Activated CD4-positive, alpha-beta T cell treated with anti-CD3 and anti-CD28 coated beads, Interleukin-2, amount 50 U/mL, for 16 hours (primary cell): ENCODE data around the gene CDPF1.

Experiments
- DNase-seq: peaks from one replicate; pipeline ENCODE4 v3.0.0-alpha.2; 2020

The CDPF1 gene

DNA sequence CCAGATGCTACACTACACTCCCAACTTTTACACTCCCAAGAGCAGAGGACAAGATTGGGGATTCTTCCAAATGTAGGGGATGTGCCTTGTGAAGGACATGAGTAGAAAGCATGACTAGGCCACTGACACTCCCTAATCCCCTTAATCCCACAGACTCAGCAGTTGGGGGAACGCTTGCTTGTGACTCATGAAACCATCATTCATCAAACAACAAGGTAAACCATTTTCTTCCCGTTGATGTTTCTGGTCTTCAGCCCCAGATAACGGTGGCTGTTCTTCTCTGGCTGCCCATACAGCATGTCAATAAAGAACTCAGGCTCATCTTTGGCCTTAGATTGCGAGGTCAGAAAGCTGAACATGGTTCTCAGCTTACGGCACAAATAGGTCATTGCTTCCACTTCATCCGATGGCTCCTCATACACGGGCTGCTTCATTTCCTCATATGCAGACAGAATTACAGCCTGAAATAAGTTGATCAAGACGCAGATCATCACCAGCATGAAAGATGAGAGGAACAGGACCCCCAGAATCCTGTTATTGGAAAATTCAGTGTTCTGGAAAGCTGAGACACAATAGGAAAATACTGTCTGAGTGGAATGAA, 6.4 kb upstream of the CDPF1 start:
- no peak for DNase-seq

DNA sequence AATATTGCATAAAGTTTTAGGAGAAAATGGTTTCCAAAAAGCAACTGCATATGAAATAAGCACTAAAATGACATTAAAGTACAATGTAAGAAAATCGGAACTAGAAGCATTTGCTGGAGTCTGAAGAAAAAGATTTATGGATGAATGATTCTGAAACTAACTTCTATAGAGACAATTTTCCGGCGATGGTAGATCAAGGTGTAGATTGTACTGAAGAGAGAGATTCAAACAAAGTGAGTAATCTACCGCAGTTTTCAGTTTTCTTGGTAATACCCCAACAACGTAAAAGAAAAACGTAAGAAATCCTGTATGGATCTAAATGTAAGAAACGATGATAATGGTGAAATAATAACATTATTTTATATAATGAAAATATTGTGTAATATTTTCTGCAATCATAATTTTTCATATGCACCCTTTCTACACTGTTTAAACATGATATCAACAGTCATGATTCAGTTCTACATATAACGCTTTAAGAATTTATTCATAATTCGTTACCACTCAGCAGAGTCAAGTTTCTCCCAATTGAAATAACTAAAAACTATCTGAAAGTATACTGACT, 1.8 kb upstream of the CDPF1 start:
- peak; percentile 78 for DNase-seq

DNA sequence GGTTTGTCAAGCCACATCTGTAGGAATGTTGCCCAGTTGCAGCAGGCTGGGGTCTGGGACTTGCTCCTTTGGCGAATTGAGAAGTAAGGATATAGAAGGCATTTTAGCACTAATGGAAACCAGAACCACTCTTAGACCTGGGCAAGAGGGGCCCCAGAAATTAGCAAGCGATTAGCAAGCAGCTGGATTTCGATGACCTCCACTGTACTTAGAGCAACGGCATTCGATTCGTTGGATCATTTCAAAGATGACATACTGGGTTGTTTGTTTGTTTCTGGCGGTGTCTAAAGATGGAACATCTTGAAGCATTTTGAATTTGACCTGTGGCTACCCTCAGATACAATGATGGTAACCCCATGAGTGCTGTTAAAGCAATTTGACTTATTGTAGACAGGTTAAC, 1.2 kb upstream of the CDPF1 start:
- no peak for DNase-seq

DNA sequence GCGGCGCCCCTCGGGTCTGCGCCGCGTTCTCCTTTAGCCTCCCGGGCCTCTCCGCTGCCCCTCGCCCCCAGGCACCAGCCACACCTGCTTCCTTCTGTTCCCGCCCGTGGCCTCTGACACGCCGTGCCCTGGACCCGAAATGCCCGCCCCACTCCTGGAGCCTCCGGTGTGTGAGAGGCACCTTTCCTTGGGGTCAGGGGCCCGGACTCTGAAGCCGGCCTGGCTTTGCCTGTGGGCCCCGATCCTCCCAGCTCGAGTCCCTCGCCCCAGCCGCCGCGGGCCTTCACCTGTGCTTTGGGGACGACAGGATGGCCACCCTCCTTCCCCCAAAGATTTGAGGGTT, 661 bp upstream of the CDPF1 start:
- DNase-seq = no peak

DNA sequence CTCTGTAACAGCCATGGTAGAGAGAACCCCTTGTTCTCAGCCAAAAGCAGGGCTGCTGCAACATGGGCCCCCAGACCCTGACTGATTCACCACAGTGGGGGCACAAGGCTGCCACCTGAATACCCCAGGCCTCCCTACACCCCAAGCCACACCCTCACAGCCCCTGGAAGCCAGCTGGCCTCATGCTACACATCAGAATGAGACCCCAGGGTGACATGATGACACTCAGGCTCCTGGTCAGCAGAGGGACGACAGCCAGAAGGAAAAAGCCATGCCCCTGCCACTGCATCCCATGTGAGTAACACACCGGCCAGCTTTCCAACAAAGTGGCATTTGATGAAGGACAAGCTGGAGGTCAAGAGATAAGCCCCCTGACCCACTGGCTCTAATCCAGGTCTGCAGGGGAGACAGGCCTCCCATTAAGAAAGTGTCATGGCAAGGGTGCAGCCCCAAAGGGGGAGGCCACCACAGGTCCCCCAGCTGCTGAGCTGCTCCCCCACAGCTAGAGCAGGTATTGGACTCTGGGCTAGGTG, 2.6 kb downstream of the CDPF1 start:
- no peak for DNase-seq

DNA sequence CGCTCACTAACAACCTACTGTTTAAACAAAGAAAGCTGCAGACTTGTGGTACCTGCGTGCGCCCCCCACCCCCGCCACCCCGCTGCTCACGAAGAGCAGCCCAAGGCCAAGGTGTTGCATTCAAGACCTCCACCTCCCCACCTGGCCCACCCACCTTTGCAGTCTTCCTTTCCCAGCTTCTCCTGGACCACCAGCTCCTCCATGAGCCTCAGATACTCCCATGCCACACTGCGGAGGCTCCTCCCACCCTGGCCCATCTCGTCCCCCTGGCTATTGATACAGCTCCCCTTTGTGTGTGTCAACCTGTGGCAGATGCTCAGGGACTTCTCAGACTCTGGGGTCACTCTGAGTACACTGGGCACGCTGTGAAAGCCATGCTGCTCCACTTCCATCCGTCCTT, 3.9 kb downstream of the CDPF1 start:
- DNase-seq = no peak

DNA sequence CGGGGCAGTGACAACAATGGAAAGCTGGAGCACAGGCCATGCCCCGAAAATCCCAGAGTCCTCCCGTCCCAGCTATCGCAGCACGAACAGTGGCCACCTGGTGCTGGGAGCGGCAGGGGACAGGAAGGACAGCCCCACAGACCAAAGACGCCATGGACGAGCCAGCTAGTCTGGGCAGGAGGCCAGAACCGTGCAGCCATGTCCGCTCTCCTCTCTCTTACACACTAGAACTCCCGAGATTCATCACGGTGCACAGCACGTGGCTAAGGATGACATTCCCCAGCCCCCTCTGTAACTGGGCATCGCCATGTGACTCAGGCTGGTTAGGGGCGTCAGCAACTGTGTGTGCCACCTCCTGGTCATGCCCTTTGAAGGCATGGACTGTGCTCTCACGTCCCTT, 4.6 kb downstream of the CDPF1 start:
- no peak for DNase-seq

DNA sequence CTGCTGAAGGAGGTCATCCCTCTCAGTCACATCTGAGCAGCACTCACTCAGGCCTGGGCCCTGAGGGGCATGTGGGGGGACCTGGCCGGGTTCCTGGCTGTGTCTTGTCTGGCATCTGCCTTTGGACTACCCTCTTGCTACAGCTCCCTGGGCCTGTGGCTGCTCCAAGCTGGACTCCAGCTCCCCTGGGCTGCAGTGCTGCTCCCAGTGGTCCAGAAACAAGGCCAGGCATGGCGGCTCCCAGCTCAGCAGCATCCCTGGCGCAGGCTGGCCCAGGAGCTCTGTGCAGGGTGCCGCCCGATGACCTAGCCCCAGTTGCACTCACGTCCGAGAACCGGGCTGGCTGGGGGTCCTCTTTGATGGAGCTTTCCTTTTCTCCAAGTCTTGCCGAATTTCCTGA, 5.3 kb downstream of the CDPF1 start:
- DNase-seq = no peak

DNA sequence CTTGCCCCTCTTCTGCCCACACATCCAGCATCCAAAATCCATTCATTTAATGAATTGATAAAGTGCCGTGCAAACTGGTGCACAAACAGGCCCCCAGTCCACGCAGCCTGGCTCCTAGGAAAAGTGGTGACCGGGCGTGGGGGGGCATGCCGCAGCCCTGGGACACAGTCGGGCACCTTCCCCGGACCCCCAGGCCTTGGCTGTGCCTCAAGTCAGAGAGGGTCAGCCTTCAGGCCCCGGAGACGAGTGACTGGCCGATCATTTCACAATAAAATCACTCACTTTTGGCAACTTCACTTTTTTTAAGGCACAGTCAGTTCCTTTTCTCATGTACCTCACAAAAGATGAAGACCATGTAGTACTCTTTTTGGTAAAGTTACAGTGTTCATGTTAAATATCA, 8.0 kb downstream of the CDPF1 start:
- no peak for DNase-seq

DNA sequence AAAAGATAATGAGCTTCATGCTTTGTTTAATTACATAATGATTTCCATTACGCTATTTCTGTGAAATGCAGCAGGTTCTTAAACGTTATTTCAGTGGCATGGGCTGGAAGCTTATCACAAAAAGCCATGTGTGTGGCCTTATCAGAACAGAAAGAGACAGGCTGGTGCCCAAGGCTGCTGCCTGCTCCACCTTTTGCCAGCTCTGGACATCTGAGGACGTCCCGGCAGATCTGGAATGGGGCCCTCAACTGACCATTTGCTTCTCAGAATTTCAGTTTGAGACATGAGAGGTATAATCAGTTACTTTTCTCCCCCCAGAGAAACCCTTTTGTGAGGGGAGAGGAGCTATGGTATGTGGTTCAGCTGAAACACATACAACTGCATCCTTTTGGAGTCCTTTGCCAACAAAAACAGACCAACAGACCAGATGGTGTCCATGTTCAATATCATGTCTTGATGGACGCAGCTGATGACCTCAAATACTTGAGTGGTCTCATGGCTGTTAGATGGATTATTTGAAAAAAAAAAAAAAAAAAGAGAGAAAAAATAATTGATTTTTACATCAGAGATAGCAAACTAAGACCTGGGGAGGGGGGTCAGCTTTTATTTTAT, 8.6 kb downstream of the CDPF1 start:
- no peak for DNase-seq

DNA sequence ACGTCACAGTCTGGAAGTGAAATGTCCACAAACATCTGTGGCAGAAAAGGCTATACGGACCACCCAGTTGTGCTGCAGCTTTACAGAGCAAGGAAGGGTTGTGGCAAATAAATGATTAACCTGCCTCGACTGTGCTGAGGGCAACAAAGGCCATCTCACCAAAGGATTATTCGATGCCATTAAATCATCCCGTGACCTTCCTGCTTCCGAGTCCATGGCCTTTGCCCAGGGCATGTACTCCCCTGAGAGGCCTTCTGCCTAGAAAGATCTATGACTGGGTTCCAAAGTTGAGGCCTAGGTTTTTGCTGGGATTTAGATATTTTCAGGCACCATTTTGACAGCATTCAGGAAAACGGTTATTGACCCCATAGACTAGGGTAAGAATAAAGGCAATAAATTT, 9.2 kb downstream of the CDPF1 start:
- DNase-seq = no peak

DNA sequence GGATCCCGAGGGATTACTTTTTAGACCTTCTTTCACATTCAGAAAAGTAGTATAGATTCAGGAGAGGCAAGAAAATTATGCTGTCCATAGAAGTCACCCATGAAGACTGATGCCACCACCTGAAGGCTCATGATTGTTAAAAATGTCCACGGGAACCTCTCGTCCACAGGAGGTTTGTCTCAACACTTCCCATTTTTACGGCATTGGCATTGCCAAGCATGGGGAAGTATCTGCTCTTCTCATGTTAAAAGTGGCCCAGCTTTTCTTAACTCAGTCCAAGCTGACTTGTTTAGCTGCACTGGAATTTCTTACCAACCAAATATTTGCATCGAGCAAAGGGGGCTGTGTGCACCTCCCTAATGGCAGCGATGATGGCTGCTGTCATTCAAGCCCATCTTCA, 9.6 kb downstream of the CDPF1 start:
- DNase-seq = no peak

DNA sequence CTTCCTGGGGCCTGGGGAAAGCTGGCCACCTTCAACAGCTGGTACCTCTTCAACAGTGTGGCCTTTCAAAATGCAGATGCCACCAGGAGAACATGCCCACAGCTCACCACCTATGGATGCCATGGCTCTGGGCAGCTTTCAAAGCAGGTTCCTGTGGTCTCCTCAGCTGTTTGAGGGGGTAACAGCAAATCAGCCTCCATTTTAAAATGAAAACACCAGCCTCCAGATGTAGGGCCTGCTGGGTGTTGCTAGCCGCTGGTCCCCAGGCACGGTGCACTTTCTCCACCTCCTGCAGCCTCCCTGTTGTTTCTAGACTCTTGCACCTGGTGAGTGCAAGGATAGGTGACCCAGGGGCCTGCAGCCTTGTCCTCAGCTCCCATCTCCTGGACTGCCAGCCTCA, 10.0 kb downstream of the CDPF1 start:
- DNase-seq = no peak

DNA sequence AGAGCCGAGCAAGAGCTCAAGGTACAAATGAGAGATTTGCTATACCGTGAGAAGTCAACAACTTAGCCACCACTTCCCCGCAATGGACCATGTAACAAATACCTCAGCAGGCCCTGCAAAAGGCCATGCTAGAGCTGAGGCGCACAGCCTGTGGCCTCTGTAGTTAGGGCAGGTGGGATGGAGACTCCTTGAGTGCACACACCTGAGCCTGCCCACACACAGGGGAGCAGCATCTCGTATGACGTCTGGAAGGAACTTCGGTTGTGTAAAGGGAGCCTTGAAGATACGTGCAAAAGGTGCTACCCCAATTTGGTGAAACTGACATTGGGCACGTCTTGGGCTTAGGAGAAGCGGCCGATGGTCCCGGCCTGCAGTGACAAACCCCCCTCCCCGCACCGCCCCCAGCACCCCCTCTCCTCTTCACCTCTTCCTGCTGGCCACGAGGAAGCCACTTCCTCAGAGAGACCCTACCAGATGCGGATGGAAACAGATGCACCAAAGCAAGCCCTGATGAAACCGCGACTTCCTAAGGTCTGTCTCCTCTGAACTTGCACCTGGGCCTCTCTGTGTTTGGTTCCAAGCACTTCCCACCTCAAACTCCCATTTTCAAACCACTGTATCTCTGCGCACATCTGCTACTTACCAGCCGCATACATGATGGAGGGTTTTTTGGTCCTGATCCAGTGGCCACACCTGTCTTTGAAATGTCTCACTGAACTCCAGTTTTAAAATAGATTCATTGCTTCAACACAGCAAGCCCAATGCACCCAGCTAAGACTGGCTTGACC, 10.6 kb downstream of the CDPF1 start:
- DNase-seq = no peak

DNA sequence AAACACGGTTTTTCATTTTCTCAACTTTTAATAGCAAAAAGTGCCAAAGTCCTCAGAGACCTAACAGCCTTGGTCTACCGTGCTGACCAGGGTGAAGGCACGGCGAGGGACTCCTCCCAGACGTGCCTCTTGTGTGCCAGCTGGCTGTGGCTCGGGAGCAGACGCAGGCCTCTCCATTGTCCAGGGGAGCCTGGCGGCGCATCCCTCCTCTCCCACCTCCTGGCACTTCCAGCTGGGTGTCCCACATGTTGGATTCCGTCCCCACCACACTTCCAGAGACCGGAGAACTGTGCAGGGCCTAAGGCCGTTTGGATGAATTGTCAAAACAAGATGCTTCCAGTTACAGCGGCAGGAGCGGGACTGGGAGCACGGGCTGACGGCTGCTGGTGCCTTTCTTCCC, 11.6 kb downstream of the CDPF1 start:
- no peak for DNase-seq

DNA sequence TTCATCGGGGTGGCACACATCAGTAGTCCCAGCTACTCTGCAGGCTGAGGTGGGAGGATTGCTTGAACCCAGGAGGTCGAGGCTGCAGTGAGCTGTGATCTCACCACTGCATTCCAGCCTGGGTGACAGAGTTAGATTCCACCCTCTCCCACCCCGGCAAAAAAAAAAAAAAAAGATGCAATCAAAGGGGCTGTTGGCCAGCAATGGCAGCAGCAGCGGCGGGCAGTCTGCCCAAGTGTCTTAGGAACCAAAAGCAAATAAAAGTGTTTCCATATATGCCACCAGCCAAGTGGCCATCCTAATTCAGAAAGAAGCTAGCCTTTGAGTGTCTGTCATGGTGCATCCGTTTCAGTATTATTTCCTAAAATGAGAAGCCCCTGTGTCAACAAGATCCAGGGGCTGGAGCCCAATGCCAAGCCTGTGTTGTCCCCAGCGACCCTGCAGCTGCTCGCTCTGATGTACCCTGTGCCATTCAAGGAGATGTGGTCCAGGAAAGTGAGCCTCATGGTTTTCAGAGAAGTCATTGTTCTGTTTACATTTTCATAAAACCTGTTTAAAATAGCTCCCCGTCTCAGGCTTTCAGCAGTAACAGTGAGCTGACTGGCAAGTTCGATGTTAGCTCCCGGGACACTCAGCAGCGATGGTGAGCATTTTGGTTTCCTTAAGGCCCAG, 12.5 kb downstream of the CDPF1 start:
- DNase-seq = no peak

DNA sequence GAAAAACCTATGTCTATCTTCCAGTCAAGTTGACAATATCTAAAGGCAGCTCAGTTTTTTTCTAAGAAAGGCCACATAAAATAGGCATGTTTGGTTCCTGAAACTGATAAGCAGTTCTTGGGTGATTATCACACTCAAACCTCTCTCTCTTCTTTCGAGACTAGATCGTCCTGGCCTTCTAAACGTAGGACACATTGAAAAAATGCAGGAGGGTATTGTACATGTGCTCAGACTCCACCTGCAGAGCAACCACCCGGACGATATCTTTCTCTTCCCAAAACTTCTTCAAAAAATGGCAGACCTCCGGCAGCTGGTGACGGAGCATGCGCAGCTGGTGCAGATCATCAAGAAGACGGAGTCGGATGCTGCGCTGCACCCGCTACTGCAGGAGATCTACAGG, 15.1 kb downstream of the CDPF1 start:
- no peak for DNase-seq

DNA sequence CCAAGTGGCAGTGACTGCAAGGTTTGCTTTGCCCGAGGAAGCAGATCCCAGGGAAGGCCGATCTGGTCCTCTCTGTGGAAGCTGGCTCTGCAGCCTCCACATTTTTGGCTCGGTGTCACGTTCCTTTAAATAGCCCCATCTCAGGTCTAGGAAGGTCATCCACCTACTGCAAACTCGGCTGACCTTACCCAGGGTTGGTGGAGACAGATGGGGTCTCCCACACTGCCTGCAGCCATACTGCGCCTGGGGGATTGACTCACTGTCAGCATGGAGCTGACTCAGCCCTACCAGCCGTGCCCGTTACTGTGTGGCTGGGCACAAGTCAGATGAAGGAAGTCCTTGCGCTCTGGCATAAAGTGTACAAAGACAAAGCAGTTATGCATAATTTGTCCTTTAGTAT, 16.9 kb downstream of the CDPF1 start:
- no peak for DNase-seq

DNA sequence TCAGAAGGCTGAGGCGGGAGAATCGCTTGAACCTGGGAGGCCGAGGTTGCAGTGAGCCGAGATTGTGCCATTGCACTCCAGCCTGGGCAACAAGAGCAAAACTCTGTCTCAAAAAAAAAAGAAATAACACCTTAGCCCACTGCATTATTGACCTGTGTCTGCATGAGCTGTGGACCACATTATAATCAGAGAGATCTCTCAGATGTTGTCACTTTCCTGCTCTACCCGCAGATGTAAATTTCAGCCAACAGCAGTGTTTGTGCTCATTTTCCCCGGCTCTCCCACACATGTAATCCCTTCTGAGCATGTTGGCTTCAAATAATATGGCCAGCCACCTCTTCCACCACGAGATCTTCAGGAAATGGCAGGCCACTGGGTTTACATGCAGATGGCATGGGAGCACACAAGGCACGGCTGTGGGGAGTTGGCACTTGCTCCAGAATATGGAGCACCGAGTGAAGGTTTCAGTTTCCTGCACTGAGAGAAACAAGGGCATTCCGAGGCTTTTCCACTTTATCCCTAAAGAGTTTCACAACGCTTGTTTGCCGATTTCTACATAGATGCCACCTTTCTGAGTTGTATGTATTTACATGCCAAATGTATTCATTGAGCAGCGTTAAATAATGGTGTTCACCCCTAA, 19.7 kb downstream of the CDPF1 start:
- DNase-seq = no peak

DNA sequence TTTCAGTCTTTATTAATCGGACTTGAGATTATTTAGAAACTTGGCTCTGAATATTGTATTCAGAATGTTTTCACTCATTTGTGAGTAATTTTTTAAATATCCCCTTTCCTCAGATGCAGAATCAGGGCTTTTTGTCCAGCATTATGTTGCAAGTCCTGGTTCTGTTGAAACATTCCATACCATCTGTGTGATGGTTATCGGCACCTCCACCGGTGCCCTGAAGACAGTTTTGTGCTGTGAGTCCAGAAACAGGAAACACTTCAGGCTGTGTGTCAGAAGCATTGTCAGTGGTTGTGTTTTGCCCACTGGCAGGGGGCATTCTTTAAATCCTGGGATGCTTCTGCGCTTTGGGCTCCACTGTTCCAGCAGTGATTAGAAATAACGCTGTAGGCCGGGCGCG, 20.4 kb downstream of the CDPF1 start:
- DNase-seq = no peak

DNA sequence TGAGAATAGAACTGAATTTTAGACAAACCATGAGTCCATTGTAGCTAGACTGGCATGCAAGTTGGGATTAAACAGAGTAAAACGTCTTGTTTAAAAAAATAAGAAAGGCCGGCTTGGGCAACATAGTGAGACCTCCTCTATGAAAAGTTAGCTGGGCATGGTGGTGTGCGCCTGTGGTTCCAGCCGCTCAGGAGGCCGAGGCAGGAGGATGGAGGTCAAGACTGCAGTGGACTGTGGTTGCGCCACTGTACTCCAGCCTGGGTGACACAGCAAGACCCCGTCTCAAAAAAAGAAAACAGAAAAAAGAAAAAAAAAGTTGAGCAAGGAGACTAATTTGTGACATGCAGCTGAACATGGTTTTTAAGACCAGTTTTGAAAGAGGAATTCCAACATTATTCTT, 23.5 kb downstream of the CDPF1 start:
- DNase-seq = no peak

DNA sequence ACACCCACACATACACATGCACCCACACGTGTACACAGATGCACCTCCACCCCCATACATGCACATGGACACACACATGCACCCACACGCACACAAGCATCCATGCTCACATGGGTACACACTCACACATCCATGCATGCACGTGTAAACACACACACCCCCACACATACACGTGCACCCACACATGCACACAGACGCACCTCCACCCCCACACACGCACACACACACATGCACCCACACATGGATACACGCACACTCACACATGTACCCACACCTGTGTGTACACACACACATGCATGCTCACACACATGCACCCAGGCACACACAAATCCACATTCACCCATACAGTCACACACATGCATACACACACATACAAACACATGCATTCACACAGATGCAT, 24.5 kb downstream of the CDPF1 start:
- no peak for DNase-seq

DNA sequence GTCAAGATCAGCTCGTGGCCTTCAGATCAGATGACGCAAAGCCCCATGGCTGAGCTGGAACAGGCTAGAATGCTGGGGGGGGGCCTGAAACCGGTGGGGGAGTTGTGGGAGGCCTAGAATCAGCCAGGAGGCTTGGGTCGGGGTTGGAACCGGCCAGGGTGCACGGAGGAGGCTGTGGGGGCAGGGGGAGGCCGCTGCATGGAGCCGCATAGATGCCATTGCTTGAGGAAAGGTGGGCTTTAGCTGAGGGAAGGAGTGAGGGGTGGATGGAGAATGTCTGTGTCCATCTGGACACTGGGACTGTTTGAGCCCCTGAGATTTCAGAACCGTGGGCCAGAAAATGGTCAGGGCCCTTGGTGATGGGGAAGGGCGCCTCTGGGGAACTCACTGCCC, 25.2 kb downstream of the CDPF1 start:
- no peak for DNase-seq
